Body of pancreas (tissue), 4 donors: ENCODE results near the gene MED19. TPM values are rescaled to one million over a fixed set of nuclear protein-coding genes. Genes with fewer than 3 reads are reported as not detected.

Source experiments
- ATAC-seq: fragments of 150-250 bp; one replicate; pipeline ENCODE4 v1.9.1; 2016
- DNase-seq, 4 donors: peaks; one replicate each; pipeline ENCODE4 v3.0.0-alpha.2; 2019
- H3K27ac ChIP-seq, 4 donors: fragments of 200-600 bp; sonication (generic); 1 replicate in 3 of 4; 2 replicates in 1 of 4; pipeline versions ENCODE4 v1.5.1 to v1.6.1; 2016 to 2019; ENCODE audit warnings: mild to moderate bottlenecking in 1 of 4, mixed read lengths in 1 of 4, moderate library complexity in 1 of 4
- H3K27me3 ChIP-seq, 2 donors: fragments of 200-600 bp; sonication (generic); one replicate each; pipeline ENCODE4 v1.6.0; 2016; ENCODE audit warnings: mild to moderate bottlenecking in 1 of 2
- H3K36me3 ChIP-seq, 2 donors: fragments of 200-600 bp; sonication (generic); replicated peaks in 1 of 2; 2 replicates each; pipeline ENCODE4 v1.5.1; 2016; ENCODE audit warnings: low read depth in 2 of 2; ENCODE audit not compliant: insufficient read depth in 1 of 2
- H3K4me1 ChIP-seq: fragments of 200-600 bp; sonication (generic); one replicate; pipeline ENCODE4 v1.6.0; 2016
- H3K4me3 ChIP-seq, 2 donors: fragments of 200-600 bp; sonication (generic); 1 replicate in 1 of 2; 2 replicates in 1 of 2; pipeline ENCODE4 v1.5.1; 2016 to 2019
- H3K9me3 ChIP-seq, 3 donors: fragments of 200-600 bp; sonication (generic); 1 replicate in 2 of 3; 2 replicates in 1 of 3; pipeline ENCODE4 v1.5.1; 2016
- POLR2A ChIP-seq, 3 donors: fragments of 450-650 bp; IDR thresholded peaks; one replicate each; pipeline ENCODE4 v1.6.1; 2016; ENCODE audit warnings: antibody characterized with exemption in 3 of 3, mild to moderate bottlenecking in 2 of 3
- WGBS, 2 donors: methylation state at CpG; one replicate each; pipeline ENCODE4 v1.1.5; 2017; 5-methylcytosine and 5-hydroxymethylcytosine counted together
- intact Hi-C: fragments of 100-400 bp; cut with DNase I; formaldehyde crosslinking; loops from one replicate; pipeline ENCODE4 v1.15.1; 2023
- total RNA-seq, 2 donors: library from RNA; depleted of rRNA; stranded (reverse); fragments of >200 nt; gene quantifications; one replicate each; pipeline ENCODE4 v1.1.0, GENCODE V29; 2016
- TF ChIP-seq, protein P1 (sequence below), 7 experiments: fragments of 450-650 bp in 4 of 7; fragments of 200-600 bp in 3 of 7; sonication (generic) in 3 of 7; IDR thresholded peaks; one replicate each; pipeline ENCODE4 v1.5.1; 2016 to 2019; ENCODE audit warnings: antibody characterized with exemption in 7 of 7

Gene MED19
- total RNA-seq, 2 donors from 2014 or later = 15.5 to 17.4 TPM

DNA sequence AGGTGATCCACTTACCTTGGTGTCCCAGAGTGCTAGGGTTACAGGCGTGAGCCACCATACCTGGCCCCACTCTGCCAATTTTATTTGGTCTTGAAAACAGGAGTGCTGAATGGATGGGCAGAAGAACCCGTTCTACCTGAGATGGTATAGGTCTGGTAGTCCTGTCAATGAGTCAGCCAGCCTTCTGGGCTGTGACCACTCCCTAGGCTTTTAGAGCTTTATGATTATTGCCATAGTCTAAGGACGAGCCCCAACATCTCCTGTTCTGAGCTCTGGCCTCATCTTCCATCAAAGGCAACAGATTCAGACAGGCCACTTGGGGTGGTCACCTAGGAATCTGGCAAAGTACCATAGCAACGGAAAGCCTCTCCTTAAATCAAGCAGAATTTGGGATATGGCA, 32.6 kb downstream of the MED19 start:
- no peak for DNase-seq
- peaks cover 30% of the 10 kb centered on the region for H3K4me1 ChIP-seq
- intact Hi-C loops = no loop called here
- TF ChIP-seq POLR2A (IDR thresholded peaks at IDR 0.05) = no peak
- TF ChIP-seq, protein P1, sequence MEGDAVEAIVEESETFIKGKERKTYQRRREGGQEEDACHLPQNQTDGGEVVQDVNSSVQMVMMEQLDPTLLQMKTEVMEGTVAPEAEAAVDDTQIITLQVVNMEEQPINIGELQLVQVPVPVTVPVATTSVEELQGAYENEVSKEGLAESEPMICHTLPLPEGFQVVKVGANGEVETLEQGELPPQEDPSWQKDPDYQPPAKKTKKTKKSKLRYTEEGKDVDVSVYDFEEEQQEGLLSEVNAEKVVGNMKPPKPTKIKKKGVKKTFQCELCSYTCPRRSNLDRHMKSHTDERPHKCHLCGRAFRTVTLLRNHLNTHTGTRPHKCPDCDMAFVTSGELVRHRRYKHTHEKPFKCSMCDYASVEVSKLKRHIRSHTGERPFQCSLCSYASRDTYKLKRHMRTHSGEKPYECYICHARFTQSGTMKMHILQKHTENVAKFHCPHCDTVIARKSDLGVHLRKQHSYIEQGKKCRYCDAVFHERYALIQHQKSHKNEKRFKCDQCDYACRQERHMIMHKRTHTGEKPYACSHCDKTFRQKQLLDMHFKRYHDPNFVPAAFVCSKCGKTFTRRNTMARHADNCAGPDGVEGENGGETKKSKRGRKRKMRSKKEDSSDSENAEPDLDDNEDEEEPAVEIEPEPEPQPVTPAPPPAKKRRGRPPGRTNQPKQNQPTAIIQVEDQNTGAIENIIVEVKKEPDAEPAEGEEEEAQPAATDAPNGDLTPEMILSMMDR (IDR thresholded peaks at IDR 0.05) = no peak
- no peak overlapping the region for H3K4me3 ChIP-seq
- 77 to 100% methylated on average over 1 to 4 of the region's 4 CpGs for WGBS, 2 donors
- H3K27ac ChIP-seq = peak overlapping the region in 1 of 4 donors; percentile 21
- ATAC-seq = no peak
- H3K36me3 ChIP-seq = peaks cover 0 to 9% of the 10 kb centered on the region in 2 donors
- no peaks in the 10 kb centered on the region for H3K27me3 ChIP-seq
- no peaks in the 10 kb centered on the region for H3K9me3 ChIP-seq

DNA sequence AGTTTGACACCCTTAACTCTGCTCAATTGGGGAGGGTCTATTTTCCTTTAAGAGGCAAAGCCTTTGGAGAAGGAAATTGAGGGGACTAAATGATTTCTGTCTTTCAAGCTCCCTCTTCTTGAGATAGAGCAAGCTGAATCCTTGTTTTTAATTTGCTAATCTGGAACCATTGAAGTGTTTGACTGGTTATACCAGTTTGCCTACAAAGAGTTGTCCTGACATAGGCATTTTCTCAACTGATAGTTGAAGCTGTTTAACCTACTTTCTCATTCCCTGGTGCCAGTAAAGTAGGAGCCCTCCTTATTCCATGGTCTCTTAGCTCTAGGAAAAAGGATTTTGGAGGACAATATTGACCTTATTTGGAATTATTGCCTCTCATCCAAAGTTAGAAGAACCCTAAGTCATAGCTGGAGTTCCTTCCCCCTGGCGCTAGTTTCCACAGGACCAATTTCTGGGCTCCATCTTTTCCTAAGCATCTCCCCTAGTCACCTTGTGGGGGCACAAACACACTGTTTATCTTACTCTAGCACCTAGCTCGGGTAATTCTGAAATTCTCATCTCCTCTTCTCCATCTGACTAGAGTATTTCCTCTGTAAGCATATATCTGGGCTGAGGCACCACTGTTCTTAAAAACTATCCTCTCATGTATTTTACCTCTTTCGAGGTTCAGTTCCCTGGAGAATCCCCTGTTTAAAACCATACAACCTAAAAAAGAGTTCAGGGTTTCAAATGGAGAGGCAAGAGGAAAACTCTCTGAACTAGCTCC, 36.7 kb downstream of the MED19 start:
- H3K4me3 ChIP-seq = no peak overlapping the region
- no peak for DNase-seq
- H3K9me3 ChIP-seq = no peaks in the 10 kb centered on the region
- intact Hi-C loops = no loop called here
- no peak for ATAC-seq
- H3K27me3 ChIP-seq = no peaks in the 10 kb centered on the region
- H3K27ac ChIP-seq = peak overlapping the region in 1 of 4 donors; percentile 21
- no peak for TF ChIP-seq POLR2A (IDR thresholded peaks at IDR 0.05)
- TF ChIP-seq, protein P1 (IDR thresholded peaks at IDR 0.05) = no peak
- peaks cover 0 to 6% of the 10 kb centered on the region in 2 donors for H3K36me3 ChIP-seq
- peaks cover 30% of the 10 kb centered on the region for H3K4me1 ChIP-seq
- WGBS, 2 donors = 80 to 82% methylated on average over 3 of the region's 3 CpGs

DNA sequence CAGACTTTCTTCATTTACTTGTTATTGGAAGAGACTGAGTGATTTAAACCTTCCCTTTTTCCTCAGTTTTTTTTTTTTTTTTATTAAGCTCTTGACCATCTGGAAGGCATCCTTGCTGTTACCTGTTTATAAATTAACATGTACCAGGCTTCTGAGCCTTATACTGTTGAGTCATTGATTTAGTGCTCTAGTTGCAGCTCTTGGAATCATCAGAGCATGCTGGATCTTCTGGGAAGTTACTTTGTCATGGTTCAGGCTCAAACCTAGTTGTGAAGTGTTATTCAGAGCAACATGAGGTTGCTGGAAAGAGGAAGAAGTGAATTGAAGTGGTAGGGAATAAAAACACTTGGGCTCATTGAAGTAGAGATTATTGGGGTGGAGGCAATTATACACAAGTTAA, 37.8 kb downstream of the MED19 start:
- Histone ChIP-seq H3K4me3 (no peak overlapping the region), H3K9me3 (no peaks in the 10 kb centered on the region), H3K4me1 (peaks cover 28% of the 10 kb centered on the region), H3K36me3 (peaks cover 0 to 6% of the 10 kb centered on the region in 2 donors), H3K27ac (no peak overlapping the region), H3K27me3 (no peaks in the 10 kb centered on the region)
- intact Hi-C loops = no loop called here
- no peak for DNase-seq
- TF ChIP-seq, protein P1 (IDR thresholded peaks at IDR 0.05) = no peak
- ATAC-seq = no peak

DNA sequence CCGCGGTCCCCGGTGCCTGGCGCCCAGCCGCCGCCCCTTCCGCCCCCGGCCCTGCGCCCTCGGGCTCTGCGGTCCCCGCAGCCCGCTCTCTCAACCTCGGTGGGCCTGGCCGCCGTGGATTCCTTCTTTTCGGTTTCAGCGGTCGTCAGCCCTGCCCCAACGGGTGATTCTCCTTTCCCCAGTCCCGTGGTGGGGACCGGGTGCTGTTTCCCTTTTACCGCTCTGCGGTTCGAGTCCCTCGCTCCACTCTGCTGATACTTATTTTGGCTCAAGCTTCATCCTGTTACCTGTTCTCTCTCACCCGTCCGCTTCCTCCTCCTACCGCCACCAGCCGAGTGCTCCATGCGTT, 43.6 kb downstream of the MED19 start:
- peak; percentile 1 for ATAC-seq
- DNase-seq = peak in 1 of 4 donors; percentile 28
- TF ChIP-seq, protein P1 (IDR thresholded peaks at IDR 0.05) = no peak
- no peak for TF ChIP-seq POLR2A (IDR thresholded peaks at IDR 0.05)

More for the DNA sequence above, 43.6 kb downstream of the MED19 start:
- Histone ChIP-seq H3K36me3 (peaks cover 0 to 3% of the 10 kb centered on the region in 2 donors), H3K9me3 (no peaks in the 10 kb centered on the region), H3K27ac (peak overlapping the region; percentile 97 to 99 (median 98)), H3K27me3 (no peaks in the 10 kb centered on the region), H3K4me3 (peak overlapping the region; percentile 73 to 95), H3K4me1 (peaks cover 25% of the 10 kb centered on the region)
- 1% methylated on average over 14 to 30 of the region's 31 CpGs for WGBS, 2 donors
- intact Hi-C loops = loop anchor here (10.0 kb wide), 1 partner anchor 46 kb away; the partner anchor contains the start of genes MED19 and TMX2
